MM.1S (cell line): ENCODE data around the gene GPR142.

ENCODE experiments used
- DNase-seq: peaks from one replicate; pipeline ENCODE4 v3.0.0-alpha.2; 2015
- H2AFZ ChIP-seq: fragments of 300-600 bp; sonication (generic); 2 replicates; pipeline ENCODE4 v1.6.0; 2016; ENCODE audit warnings: antibody characterized with exemption, low read length
- H3F3A ChIP-seq: fragments of 300-600 bp; sonication (generic); 2 replicates; pipeline ENCODE4 v1.6.1; 2016; ENCODE audit warnings: mild to moderate bottlenecking, antibody characterized with exemption, low read length, moderate library complexity, mixed read lengths; ENCODE audit not compliant: insufficient read depth
- H3K27ac ChIP-seq: fragments of 300-600 bp; sonication (generic); 2 replicates; pipeline ENCODE4 v1.5.1; 2016; ENCODE audit warnings: mild to moderate bottlenecking, low read length
- H3K27me3 ChIP-seq: fragments of 300-600 bp; sonication (generic); replicated peaks from 2 replicates; pipeline ENCODE4 v1.6.0; 2016; ENCODE audit warnings: low read length; ENCODE audit not compliant: insufficient read depth
- H3K36me3 ChIP-seq: fragments of 300-600 bp; sonication (generic); replicated peaks from 2 replicates; pipeline ENCODE4 v1.6.1; 2016; ENCODE audit warnings: mild to moderate bottlenecking, low read length, mixed read lengths; ENCODE audit not compliant: insufficient read depth
- H3K4me1 ChIP-seq: fragments of 300-600 bp; sonication (generic); 2 replicates; pipeline ENCODE4 v1.6.1; 2016; ENCODE audit warnings: low read length, mixed read lengths
- H3K4me2 ChIP-seq: fragments of 300-600 bp; sonication (generic); 2 replicates; pipeline ENCODE4 v1.6.0; 2016; ENCODE audit warnings: low read depth, low read length
- H3K4me3 ChIP-seq: fragments of 300-600 bp; sonication (generic); 2 replicates; pipeline ENCODE4 v1.5.1; 2016; ENCODE audit warnings: low read length, mixed read lengths
- H3K79me2 ChIP-seq: fragments of 300-600 bp; sonication (generic); 2 replicates; pipeline ENCODE4 v1.6.1; 2016; ENCODE audit warnings: mixed run types, low read length, mixed read lengths
- H3K9ac ChIP-seq: fragments of 300-600 bp; sonication (generic); 2 replicates; pipeline ENCODE4 v1.6.1; 2016; ENCODE audit warnings: low read length, mixed read lengths
- H3K9me2 ChIP-seq: fragments of 300-600 bp; sonication (generic); replicated peaks from 2 replicates; pipeline ENCODE4 v1.6.1; 2016; ENCODE audit warnings: mild to moderate bottlenecking, low read length, mixed read lengths; ENCODE audit not compliant: insufficient read depth
- H3K9me3 ChIP-seq: fragments of 300-600 bp; sonication (generic); replicated peaks from 2 replicates; pipeline ENCODE4 v1.6.1; 2016; ENCODE audit warnings: mild to moderate bottlenecking, low read length, mixed read lengths; ENCODE audit not compliant: insufficient read depth
- H4K20me1 ChIP-seq: fragments of 300-600 bp; sonication (generic); 2 replicates; pipeline ENCODE4 v1.6.1; 2016; ENCODE audit warnings: mild to moderate bottlenecking, low read length, moderate library complexity, mixed read lengths; ENCODE audit not compliant: insufficient read depth
- EZH2 ChIP-seq: fragments of 300-600 bp; sonication (generic); optimal IDR thresholded peaks from 2 replicates; pipeline ENCODE3; 2017; ENCODE audit warnings: low read depth, mild to moderate bottlenecking, antibody characterized with exemption, low read length, mixed read lengths
- EZH2phosphoT487 ChIP-seq: fragments of 300-600 bp; sonication (generic); IDR thresholded peaks from 2 replicates; pipeline ENCODE4 v1.6.1; 2018; ENCODE audit warnings: antibody characterized with exemption, low read length
- TF ChIP-seq, protein P1 (sequence below): fragments of 300-600 bp; sonication (generic); IDR thresholded peaks from 2 replicates; pipeline ENCODE4 v1.5.1; 2016; ENCODE audit warnings: antibody characterized with exemption, low read length, mixed read lengths

Gene GPR142

GRCh38 chr17:74343526-74344284 lies 23.6 kb upstream of the GPR142 start:
- TF ChIP-seq EZH2phosphoT487 = no peak
- TF ChIP-seq, protein P1, sequence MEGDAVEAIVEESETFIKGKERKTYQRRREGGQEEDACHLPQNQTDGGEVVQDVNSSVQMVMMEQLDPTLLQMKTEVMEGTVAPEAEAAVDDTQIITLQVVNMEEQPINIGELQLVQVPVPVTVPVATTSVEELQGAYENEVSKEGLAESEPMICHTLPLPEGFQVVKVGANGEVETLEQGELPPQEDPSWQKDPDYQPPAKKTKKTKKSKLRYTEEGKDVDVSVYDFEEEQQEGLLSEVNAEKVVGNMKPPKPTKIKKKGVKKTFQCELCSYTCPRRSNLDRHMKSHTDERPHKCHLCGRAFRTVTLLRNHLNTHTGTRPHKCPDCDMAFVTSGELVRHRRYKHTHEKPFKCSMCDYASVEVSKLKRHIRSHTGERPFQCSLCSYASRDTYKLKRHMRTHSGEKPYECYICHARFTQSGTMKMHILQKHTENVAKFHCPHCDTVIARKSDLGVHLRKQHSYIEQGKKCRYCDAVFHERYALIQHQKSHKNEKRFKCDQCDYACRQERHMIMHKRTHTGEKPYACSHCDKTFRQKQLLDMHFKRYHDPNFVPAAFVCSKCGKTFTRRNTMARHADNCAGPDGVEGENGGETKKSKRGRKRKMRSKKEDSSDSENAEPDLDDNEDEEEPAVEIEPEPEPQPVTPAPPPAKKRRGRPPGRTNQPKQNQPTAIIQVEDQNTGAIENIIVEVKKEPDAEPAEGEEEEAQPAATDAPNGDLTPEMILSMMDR = no peak
- no peak for TF ChIP-seq EZH2
- Histone ChIP-seq H3K4me1 (no peaks in the 10 kb centered on the region), H3K27ac (no peak overlapping the region), H3K4me2 (no peak overlapping the region), H3K9me2 (no peaks in the 10 kb centered on the region), H4K20me1 (no peaks in the 10 kb centered on the region), H3K79me2 (no peaks in the 10 kb centered on the region), H3K9ac (no peak overlapping the region), H3K9me3 (no peaks in the 10 kb centered on the region), H3K4me3 (no peak overlapping the region), H2AFZ (no peak overlapping the region), H3K36me3 (no peaks in the 10 kb centered on the region), H3K27me3 (peaks cover 89% of the 10 kb centered on the region), H3F3A (no peaks in the 10 kb centered on the region)
- DNase-seq = no peak

DNA sequence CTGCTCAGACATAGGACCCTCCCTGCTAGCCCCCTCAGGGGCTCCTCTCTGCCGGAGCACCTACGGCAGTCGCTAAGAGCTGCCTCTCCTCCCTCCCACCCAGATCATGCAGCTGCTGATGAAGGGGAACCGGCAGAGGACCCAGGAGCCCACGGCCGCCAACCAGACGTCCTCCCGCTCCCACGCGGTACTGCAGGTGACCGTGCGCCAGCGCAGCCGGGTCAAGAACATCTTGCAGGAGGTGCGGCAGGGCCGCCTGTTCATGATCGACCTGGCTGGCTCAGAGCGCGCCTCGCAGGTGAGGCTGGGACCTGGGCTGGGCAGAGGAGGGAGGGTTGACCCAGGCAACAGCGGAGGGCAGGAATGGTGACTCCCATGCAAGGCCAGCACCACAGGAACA lies 22.6 kb upstream of the GPR142 start:
- H3F3A ChIP-seq = no peaks in the 10 kb centered on the region
- no peak overlapping the region for H3K27ac ChIP-seq
- no peaks in the 10 kb centered on the region for H3K9me2 ChIP-seq
- DNase-seq = no peak
- H4K20me1 ChIP-seq = no peaks in the 10 kb centered on the region
- H3K36me3 ChIP-seq = no peaks in the 10 kb centered on the region
- no peaks in the 10 kb centered on the region for H3K9me3 ChIP-seq
- TF ChIP-seq EZH2phosphoT487 = no peak
- no peak for TF ChIP-seq EZH2
- TF ChIP-seq, protein P1 = no peak
- H3K9ac ChIP-seq = no peak overlapping the region
- no peak overlapping the region for H3K4me3 ChIP-seq
- H3K4me1 ChIP-seq = no peaks in the 10 kb centered on the region
- H2AFZ ChIP-seq = no peak overlapping the region
- no peaks in the 10 kb centered on the region for H3K79me2 ChIP-seq
- peaks cover 89% of the 10 kb centered on the region for H3K27me3 ChIP-seq
- no peak overlapping the region for H3K4me2 ChIP-seq

GRCh38 chr17:74345433-74346241 lies 21.7 kb upstream of the GPR142 start:
- Histone ChIP-seq H3K4me3 (no peak overlapping the region), H3K9ac (no peak overlapping the region), H4K20me1 (no peaks in the 10 kb centered on the region), H3K9me3 (no peaks in the 10 kb centered on the region), H2AFZ (no peak overlapping the region), H3K9me2 (no peaks in the 10 kb centered on the region), H3K4me1 (no peaks in the 10 kb centered on the region), H3K36me3 (no peaks in the 10 kb centered on the region), H3K79me2 (no peaks in the 10 kb centered on the region), H3K27ac (no peak overlapping the region), H3F3A (no peaks in the 10 kb centered on the region), H3K4me2 (no peak overlapping the region), H3K27me3 (peaks cover 95% of the 10 kb centered on the region)
- DNase-seq = no peak
- TF ChIP-seq, protein P1 = no peak
- TF ChIP-seq EZH2 (no peak), EZH2phosphoT487 (no peak)
